HEK293T (cell line): ENCODE data around the gene TMEM171.

Source experiments
- CTCF ChIA-PET: fragments of 350-600 bp; formaldehyde crosslinking; extraction: SDS; loops from one replicate; lab custom pipeline; 2021; ENCODE audit warnings: antibody characterized with exemption, inconsistent platforms; lab: Yijun Ruan, JAX
- POLR2A ChIA-PET: fragments of 350-600 bp; formaldehyde crosslinking; extraction: SDS; loops from one replicate; lab custom pipeline; 2020; ENCODE audit warnings: antibody characterized with exemption, inconsistent platforms; lab: Yijun Ruan, JAX
- DNase-seq: peaks from one replicate; pipeline ENCODE4 v3.0.0; 2012; ENCODE audit warnings: mixed read lengths; ENCODE audit errors: extremely low spot score
- ARNT ChIP-seq: fragments of 450-650 bp; IDR thresholded peaks from 2 replicates; pipeline ENCODE4 v1.6.1; 2017; ENCODE audit warnings: mild to moderate bottlenecking
- BHLHE40 ChIP-seq: fragments of 450-650 bp; IDR thresholded peaks from 2 replicates; pipeline ENCODE4 v1.6.1; 2016; ENCODE audit warnings: mild to moderate bottlenecking, moderate library complexity, borderline replicate concordance
- CTBP1 ChIP-seq: fragments of 450-650 bp; IDR thresholded peaks from 2 replicates; pipeline ENCODE4 v1.6.1; 2016; ENCODE audit warnings: borderline replicate concordance
- ELF4 ChIP-seq: fragments of 450-650 bp; IDR thresholded peaks from 2 replicates; pipeline ENCODE4 v1.6.1; 2017; ENCODE audit warnings: antibody characterized with exemption
- FOXA1 ChIP-seq: fragments of 450-650 bp; IDR thresholded peaks from 2 replicates; pipeline ENCODE4 v1.6.1; 2016; ENCODE audit warnings: mild to moderate bottlenecking
- FOXK2 ChIP-seq: fragments of 450-650 bp; IDR thresholded peaks from 2 replicates; pipeline ENCODE4 v1.6.1; 2016; ENCODE audit warnings: mild to moderate bottlenecking
- FOXM1 ChIP-seq: fragments of 450-650 bp; IDR thresholded peaks from 2 replicates; pipeline ENCODE4 v1.6.1; 2017; ENCODE audit warnings: mild to moderate bottlenecking, borderline replicate concordance
- HDGF ChIP-seq: fragments of 450-650 bp; IDR thresholded peaks from 2 replicates; pipeline ENCODE4 v1.6.1; 2017; ENCODE audit warnings: antibody characterized with exemption, borderline replicate concordance
- L3MBTL2 ChIP-seq: fragments of 450-650 bp; conservative IDR thresholded peaks from 2 replicates; pipeline ENCODE4 v1.6.1; 2016; ENCODE audit warnings: mild to moderate bottlenecking
- LEF1 ChIP-seq: fragments of 450-650 bp; IDR thresholded peaks from 2 replicates; pipeline ENCODE4 v1.6.1; 2017; ENCODE audit warnings: mild to moderate bottlenecking, borderline replicate concordance
- NFRKB ChIP-seq: fragments of 450-650 bp; IDR thresholded peaks from 2 replicates; pipeline ENCODE4 v1.6.1; 2016; ENCODE audit warnings: mild to moderate bottlenecking, moderate library complexity
- SP1 ChIP-seq: fragments of 450-650 bp; IDR thresholded peaks from 2 replicates; pipeline ENCODE4 v1.6.1; 2017
- SUZ12 ChIP-seq: fragments of 450-650 bp; IDR thresholded peaks from 2 replicates; pipeline ENCODE4 v1.6.1; 2016; ENCODE audit warnings: mild to moderate bottlenecking
- TARDBP ChIP-seq: fragments of 450-650 bp; IDR thresholded peaks from 2 replicates; pipeline ENCODE4 v1.6.1; 2016
- ZNF384 ChIP-seq: fragments of 450-650 bp; IDR thresholded peaks from 2 replicates; pipeline ENCODE4 v1.6.1; 2016
- TF ChIP-seq, protein P1 (sequence below): fragments of 450-650 bp; IDR thresholded peaks from 2 replicates; pipeline ENCODE4 v1.6.1; 2016

Gene TMEM171

GRCh38 chr5:73149540-73149939 is 29.2 kb downstream of the TMEM171 start:
- TF ChIP-seq NFRKB, result no peak
- no peak for TF ChIP-seq ELF4
- no peak for TF ChIP-seq LEF1
- no peak for TF ChIP-seq ARNT
- no peak for TF ChIP-seq FOXA1
- DNase-seq, result no peak
- POLR2A ChIA-PET, result no interaction called here
- CTCF ChIA-PET, result no interaction called here

- no peak for DNase-seq
- CTCF ChIA-PET, result interaction anchor here (0.8 kb wide), 1 partner anchor 14 kb away, joined by 3 read pairs; no protein-coding TSS in a partner anchor
Observed at GRCh38 chr5:73150876-73151275, 30.5 kb downstream of the TMEM171 start.

GRCh38 chr5:73151766-73152410 is 31.5 kb downstream of the TMEM171 start:
- ChIA-PET CTCF (interaction anchor here (0.7 to 0.8 kb wide), 2 partner anchors 13 to 64 kb away, joined by 3 read pairs; no protein-coding TSS in a partner anchor), POLR2A (interaction anchor here (1.3 kb wide), 1 partner anchor 18 kb away, joined by 4 read pairs; no protein-coding TSS in a partner anchor)
- TF ChIP-seq CTBP1 (no peak), LEF1 (no peak), FOXM1 (no peak)
- no peak for DNase-seq

More at GRCh38 chr5:73150876-73151275, 30.5 kb downstream of the TMEM171 start:
- POLR2A ChIA-PET, result interaction anchor here (1.3 kb wide), 1 partner anchor 17 kb away, joined by 4 read pairs; no protein-coding TSS in a partner anchor
- TF ChIP-seq L3MBTL2 (no peak), ZNF384 (no peak), ARNT (no peak), FOXM1 (no peak), SP1 (no peak), TARDBP (no peak), NFRKB (no peak), FOXA1 (no peak), HDGF (no peak)
- TF ChIP-seq, protein P1, sequence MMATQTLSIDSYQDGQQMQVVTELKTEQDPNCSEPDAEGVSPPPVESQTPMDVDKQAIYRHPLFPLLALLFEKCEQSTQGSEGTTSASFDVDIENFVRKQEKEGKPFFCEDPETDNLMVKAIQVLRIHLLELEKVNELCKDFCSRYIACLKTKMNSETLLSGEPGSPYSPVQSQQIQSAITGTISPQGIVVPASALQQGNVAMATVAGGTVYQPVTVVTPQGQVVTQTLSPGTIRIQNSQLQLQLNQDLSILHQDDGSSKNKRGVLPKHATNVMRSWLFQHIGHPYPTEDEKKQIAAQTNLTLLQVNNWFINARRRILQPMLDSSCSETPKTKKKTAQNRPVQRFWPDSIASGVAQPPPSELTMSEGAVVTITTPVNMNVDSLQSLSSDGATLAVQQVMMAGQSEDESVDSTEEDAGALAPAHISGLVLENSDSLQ, result no peak

DNA sequence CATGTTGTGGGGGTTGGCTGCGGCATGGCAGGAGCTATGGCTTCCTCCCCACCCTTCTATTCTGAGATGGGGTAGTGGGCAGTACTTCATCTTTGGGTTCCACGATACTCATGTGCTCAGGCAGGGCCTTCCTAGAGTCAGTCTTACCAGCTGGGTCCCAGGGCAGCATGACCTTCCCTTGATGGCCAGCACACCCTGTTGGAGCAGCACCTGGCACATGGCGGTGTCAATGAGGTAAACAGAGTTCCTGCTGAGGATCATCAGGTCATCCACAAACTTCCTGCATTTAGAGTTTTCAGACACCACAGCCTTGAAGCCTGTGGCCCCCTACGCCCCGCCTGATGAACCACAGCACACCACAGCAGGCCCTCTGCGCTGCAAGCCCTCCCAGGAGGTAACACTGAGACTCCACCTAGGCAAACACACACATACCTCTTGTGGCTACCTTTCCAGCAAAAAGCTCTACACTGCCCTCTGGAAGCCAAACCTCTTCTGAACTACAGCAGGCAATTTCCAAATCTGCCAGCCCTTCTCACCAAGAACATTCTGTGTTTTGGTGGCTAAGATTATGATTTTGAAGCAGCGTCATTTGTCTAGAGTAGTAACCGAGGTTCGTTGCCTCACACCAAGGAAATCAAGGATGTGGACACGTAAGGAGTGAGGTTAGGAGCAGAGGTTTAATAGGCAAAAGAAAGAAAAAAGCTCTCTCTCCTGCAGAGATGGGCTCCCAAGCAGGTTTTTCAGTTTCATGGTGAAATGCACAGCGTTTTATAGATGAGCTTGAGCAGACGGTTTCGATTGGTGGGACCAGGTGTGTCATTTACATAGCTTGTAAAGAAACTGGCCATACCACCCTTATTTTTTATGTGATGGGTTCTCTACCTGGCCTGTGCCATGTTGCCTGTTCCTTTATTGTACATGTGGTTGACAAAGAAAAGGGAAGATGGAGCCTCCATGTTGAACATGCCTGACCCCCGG is 32.3 kb downstream of the TMEM171 start:
- ChIA-PET CTCF (interaction anchor here (0.7 kb wide), 1 partner anchor 64 kb away, joined by 3 read pairs; no protein-coding TSS in a partner anchor), POLR2A (no interaction called here)
- no peak for TF ChIP-seq CTBP1
- TF ChIP-seq ZNF384, result no peak
- no peak for TF ChIP-seq L3MBTL2
- TF ChIP-seq NFRKB, result no peak
- TF ChIP-seq HDGF, result no peak
- no peak for DNase-seq

- DNase-seq, result no peak
- ChIA-PET POLR2A (no interaction called here), CTCF (no interaction called here)
- TF ChIP-seq CTBP1, result no peak
- TF ChIP-seq SUZ12, result no peak
- no peak for TF ChIP-seq SP1
- TF ChIP-seq TARDBP, result no peak
- no peak for TF ChIP-seq BHLHE40
- TF ChIP-seq ELF4, result no peak
- TF ChIP-seq HDGF, result no peak
- TF ChIP-seq NFRKB, result no peak
- TF ChIP-seq, protein P1, result no peak
- TF ChIP-seq ARNT, result no peak
- TF ChIP-seq LEF1, result no peak
- no peak for TF ChIP-seq FOXM1
- no peak for TF ChIP-seq FOXK2
- TF ChIP-seq L3MBTL2, result no peak
- no peak for TF ChIP-seq ZNF384
- TF ChIP-seq FOXA1, result no peak
Observed at GRCh38 chr5:73153513-73153912, 33.1 kb downstream of the TMEM171 start.

- ChIA-PET CTCF (no interaction called here), POLR2A (no interaction called here)
- TF ChIP-seq ZNF384 (no peak), ARNT (no peak), ELF4 (no peak), FOXA1 (no peak), BHLHE40 (no peak), L3MBTL2 (no peak), FOXK2 (no peak), HDGF (no peak), NFRKB (no peak), SP1 (no peak), SUZ12 (no peak), TARDBP (no peak), LEF1 (no peak), FOXM1 (no peak), CTBP1 (no peak)
- TF ChIP-seq, protein P1, result no peak
- DNase-seq, result no peak
Observed at GRCh38 chr5:73154208-73155006, 34.0 kb downstream of the TMEM171 start.
